AG04450 (cell line): ENCODE measurements around the gene FAM107A. TPM values are rescaled to one million over a fixed set of nuclear protein-coding genes. Genes with fewer than 3 reads are reported as not detected.

ENCODE experiments used
- CTCF ChIA-PET: fragments of 300-600, 350-600 bp; formaldehyde crosslinking; extraction: SDS; loops from one replicate; lab custom pipeline; 2022; ENCODE audit warnings: antibody characterized with exemption, inconsistent platforms; lab: Charles Lee
- POLR2A ChIA-PET: fragments of 350-600 bp; formaldehyde crosslinking; extraction: SDS; loops from one replicate; lab custom pipeline; 2021; ENCODE audit warnings: antibody characterized with exemption, inconsistent platforms; lab: Yijun Ruan, JAX
- DNase-seq: peaks from one replicate; pipeline ENCODE4 v3.0.0-alpha.2; 2011; ENCODE audit warnings: low read depth, low spot score
- H3K27ac ChIP-seq: one replicate; pipeline ENCODE4 v1.5.1; 2012; ENCODE audit warnings: low read depth, low read length, control low read depth
- H3K27me3 ChIP-seq: one replicate; pipeline ENCODE4 v1.6.0; 2012; ENCODE audit warnings: low read length; ENCODE audit not compliant: control insufficient read depth, insufficient read depth
- H3K4me3 ChIP-seq: 2 replicates; pipeline ENCODE4 v1.5.1; 2011; ENCODE audit warnings: mild to moderate bottlenecking, low read depth, low read length, control low read depth
- H3K9me3 ChIP-seq: 2 replicates; pipeline ENCODE4 v1.5.1; 2012; ENCODE audit warnings: low read length; ENCODE audit not compliant: control insufficient read depth, insufficient read depth
- polyA plus RNA-seq: library from polyadenylated mRNA; depleted of rRNA; stranded (reverse); fragments of >200 nt; gene quantifications from 2 replicates; pipeline ENCODE4 v1.2.3, GENCODE V29; 2011
- TF ChIP-seq, protein P1 (sequence below): IDR thresholded peaks from 2 replicates; pipeline ENCODE4 v1.5.1; 2011; ENCODE audit warnings: low read depth, low read length, control low read depth, inconsistent platforms

FAM107A gene
- polyA plus RNA-seq, 1 experiment: 0.02 TPM

DNA sequence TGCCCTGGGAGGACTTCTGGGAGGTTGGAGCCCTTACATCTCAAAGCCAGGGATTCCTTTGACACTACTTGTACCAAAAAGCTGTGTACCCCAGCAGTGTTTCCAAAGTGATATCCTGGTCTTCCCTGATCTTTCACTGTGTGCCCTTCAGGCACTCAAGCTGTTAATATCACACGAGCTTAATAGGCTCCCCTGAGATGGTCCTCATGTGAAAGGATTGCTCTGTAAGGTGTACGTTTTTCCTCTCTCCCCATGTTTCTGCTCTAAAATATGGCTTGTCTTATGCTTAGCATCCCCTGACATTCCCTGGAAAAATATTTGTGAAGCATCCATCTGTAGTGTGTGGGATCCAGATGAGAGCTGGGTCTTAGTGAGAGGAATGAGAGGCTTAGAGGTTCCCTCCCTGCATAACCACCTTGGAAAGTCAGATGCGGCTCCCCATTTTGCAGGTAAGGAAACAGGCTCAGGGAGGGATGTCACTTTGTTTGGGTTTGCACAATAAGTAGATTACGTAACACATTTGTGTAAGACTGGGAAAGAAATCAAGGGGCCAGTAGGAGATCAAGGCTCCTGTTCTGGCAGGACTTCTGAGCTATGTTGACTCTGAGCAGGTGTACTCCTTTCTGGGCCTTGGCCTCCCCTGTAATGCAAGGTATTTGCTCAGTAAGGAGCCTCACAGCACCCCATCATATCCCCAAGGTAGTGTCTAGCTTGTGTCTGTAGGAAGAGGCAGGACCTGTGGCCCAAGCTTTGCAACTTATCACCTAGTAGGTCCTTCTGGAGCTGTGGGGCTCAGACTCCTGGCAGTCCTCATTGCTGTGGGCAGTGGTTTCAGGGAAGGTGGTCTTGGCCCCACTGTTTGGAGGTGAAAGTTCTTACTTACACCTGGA lies 39.5 kb downstream of the FAM107A start:
- no peaks in the 10 kb centered on the region for H3K9me3 ChIP-seq
- TF ChIP-seq, protein P1, sequence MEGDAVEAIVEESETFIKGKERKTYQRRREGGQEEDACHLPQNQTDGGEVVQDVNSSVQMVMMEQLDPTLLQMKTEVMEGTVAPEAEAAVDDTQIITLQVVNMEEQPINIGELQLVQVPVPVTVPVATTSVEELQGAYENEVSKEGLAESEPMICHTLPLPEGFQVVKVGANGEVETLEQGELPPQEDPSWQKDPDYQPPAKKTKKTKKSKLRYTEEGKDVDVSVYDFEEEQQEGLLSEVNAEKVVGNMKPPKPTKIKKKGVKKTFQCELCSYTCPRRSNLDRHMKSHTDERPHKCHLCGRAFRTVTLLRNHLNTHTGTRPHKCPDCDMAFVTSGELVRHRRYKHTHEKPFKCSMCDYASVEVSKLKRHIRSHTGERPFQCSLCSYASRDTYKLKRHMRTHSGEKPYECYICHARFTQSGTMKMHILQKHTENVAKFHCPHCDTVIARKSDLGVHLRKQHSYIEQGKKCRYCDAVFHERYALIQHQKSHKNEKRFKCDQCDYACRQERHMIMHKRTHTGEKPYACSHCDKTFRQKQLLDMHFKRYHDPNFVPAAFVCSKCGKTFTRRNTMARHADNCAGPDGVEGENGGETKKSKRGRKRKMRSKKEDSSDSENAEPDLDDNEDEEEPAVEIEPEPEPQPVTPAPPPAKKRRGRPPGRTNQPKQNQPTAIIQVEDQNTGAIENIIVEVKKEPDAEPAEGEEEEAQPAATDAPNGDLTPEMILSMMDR: no peak
- no peaks in the 10 kb centered on the region for H3K27me3 ChIP-seq
- POLR2A ChIA-PET: interaction anchor here (0.6 to 1.7 kb wide), 4 partner anchors 11 to 232 kb away, joined by 3 to 6 read pairs (median 4); partner anchors contain the start of genes HTD2 and RPP14
- H3K4me3 ChIP-seq: no peak overlapping the region
- CTCF ChIA-PET: interaction anchor here (0.7 to 2.3 kb wide), 9 partner anchors 8 to 232 kb away, joined by 3 to 20 read pairs (median 4); partner anchors contain the start of genes HTD2, KCTD6 and RPP14
- no peak for DNase-seq
- H3K27ac ChIP-seq: peak overlapping the region; percentile 33

DNA sequence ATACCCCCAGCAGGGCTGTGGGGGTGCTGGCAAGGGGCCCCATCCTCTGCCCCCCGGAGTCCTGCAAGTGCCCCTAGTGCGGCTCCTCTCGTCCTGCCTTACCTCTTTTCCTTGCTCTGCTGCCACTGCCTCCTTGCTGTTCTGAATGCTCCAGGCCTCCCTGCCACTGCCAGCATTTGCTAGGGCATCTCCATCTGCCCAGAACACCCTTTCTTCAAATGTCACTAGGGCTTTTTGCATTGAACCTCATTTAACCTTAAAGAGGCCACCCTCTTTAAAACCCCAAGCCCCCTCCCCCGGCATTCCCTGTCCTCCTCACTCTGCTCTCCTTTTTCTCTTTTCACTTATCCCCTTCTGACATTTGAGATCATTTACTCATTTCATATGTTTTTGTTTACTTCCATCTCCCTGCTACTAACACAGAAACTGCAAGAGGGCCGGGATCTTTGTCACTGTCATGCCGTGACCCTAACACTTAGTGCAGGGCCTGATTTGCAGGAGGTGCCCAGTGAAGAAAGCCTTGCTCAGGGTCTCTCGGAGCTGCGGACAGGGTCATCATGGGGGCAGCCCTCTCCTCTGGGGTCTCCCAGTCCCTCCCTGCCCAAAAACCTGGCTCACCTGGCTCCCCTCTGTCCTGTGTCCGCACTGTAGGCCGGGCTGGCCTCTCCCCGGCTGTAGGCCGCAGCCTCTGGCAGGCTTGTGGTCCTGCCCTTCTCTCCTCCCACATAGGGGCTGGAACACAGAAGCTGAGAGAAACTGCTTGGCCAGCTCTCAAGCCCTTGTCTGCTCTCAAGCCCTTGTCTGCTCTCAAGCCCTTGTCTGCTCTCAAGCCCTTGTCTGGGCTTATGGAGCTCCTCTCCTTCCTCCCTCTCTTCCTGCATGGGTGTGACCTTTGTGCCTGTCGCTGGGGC lies 40.4 kb downstream of the FAM107A start, which contains the start of gene ACOX2:
Gene ACOX2 (minus strand): TSS at position 690 of the 911 bp plus-strand sequence. CDS start 2,084 bp downstream, outside the sequence.
- Histone ChIP-seq H3K4me3 (peak within 1 kb of the TSS; percentile 59), H3K27me3 (no peaks in the 10 kb centered on the region), H3K9me3 (no peaks in the 10 kb centered on the region), H3K27ac (peak within 1 kb of the TSS; percentile 33)
- DNase-seq: no peak
- TF ChIP-seq, protein P1: no peak
- POLR2A ChIA-PET: interaction anchor here (0.6 to 1.7 kb wide), 4 partner anchors 10 to 231 kb away, joined by 3 to 6 read pairs (median 4); partner anchors contain the start of genes HTD2 and RPP14
- CTCF ChIA-PET: interaction anchor here (0.8 to 2.3 kb wide), 6 partner anchors 11 to 231 kb away, joined by 4 to 20 read pairs (median 6); partner anchors contain the start of genes HTD2, KCTD6 and RPP14

DNA sequence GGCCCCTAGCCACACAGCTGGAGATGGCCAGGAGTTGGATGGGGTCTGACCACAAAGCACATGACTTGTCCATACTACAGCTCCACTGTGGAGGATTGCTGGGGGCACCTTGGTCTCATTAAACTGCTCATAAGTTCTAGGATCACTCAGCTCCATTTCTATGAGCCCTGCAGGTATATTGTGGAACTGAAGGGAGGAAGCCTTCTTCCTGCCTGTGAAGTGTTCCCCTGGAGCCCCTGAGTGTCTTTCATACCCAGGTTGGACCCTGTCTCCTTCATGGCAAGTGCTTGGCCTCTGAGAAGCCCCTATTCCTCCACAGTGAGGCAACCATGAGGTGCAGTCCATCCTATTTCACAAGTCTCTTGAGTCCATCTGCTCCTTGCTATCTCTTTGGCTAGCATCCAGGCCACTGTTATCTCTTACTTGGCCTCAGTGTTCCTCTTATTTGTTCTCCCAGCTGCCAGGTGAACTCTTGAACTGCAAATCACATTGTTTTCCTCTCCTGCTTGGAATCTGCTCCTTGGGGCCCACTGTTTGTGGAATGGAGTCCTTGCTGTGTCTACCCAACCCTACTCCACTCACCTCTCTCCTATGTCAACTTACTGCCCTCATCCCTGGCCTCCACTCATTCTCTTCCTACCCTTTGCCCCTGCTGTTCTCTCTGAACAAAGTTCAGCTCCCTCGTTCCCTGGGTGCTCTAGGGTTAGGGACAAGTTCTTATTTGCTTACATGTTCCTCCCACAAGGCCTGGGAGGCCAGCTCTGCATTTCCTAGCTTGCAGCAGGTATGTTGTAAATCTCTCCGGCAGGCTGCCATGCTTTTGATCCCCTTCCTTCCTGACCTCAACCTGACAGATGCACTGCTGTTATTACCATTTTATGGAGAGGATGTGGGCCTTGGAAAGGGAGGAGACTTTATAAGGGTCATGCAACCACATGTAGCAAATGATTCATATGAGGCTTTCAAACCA lies 41.4 kb downstream of the FAM107A start:
- ChIA-PET CTCF (interaction anchor here (1.2 to 1.5 kb wide), 4 partner anchors 33 to 229 kb away, joined by 3 to 4 read pairs (median 3); partner anchors contain the start of genes HTD2 and RPP14), POLR2A (no interaction called here)
- H3K27ac ChIP-seq: no peak overlapping the region
- no peak for DNase-seq
- peak overlapping the region; percentile 59; the same call in 1 of the 2 replicates for H3K4me3 ChIP-seq
- H3K9me3 ChIP-seq: no peaks in the 10 kb centered on the region
- no peaks in the 10 kb centered on the region for H3K27me3 ChIP-seq
- TF ChIP-seq, protein P1: no peak
